A673 (cell line): ENCODE results near the gene SLC6A6.

ENCODE experiments used
- EZH2 ChIP-seq: fragments of 200-600 bp; sonication (generic); IDR thresholded peaks from 2 replicates; pipeline ENCODE4 v1.6.1; 2017; ENCODE audit warnings: borderline replicate concordance, low read depth, mild to moderate bottlenecking, mixed read lengths, antibody characterized with exemption, low read length; ENCODE audit not compliant: poor library complexity, severe bottlenecking
- TF ChIP-seq, protein P1 (sequence below): fragments of 300-800, 200-600 bp; sonication (generic); conservative IDR thresholded peaks from 2 replicates; pipeline ENCODE4 v1.5.1; 2017; ENCODE audit warnings: low read depth, mild to moderate bottlenecking, antibody characterized with exemption, low read length, moderate library complexity, mixed read lengths

- TF ChIP-seq, protein P1, sequence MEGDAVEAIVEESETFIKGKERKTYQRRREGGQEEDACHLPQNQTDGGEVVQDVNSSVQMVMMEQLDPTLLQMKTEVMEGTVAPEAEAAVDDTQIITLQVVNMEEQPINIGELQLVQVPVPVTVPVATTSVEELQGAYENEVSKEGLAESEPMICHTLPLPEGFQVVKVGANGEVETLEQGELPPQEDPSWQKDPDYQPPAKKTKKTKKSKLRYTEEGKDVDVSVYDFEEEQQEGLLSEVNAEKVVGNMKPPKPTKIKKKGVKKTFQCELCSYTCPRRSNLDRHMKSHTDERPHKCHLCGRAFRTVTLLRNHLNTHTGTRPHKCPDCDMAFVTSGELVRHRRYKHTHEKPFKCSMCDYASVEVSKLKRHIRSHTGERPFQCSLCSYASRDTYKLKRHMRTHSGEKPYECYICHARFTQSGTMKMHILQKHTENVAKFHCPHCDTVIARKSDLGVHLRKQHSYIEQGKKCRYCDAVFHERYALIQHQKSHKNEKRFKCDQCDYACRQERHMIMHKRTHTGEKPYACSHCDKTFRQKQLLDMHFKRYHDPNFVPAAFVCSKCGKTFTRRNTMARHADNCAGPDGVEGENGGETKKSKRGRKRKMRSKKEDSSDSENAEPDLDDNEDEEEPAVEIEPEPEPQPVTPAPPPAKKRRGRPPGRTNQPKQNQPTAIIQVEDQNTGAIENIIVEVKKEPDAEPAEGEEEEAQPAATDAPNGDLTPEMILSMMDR: no peak
- TF ChIP-seq EZH2: no peak
Measured at GRCh38 chr3:14401692-14402303, 608 bp upstream of the SLC6A6 start.
